Limb (tissue), 2 donors: Measurements from ENCODE around the gene C1QTNF12.

Experiments used
- DNase-seq, 2 donors: peaks; one replicate each; pipeline ENCODE4 v3.0.0-alpha.2; 2016; ENCODE audit errors: extremely low spot score in 2 of 2

C1QTNF12 gene

GRCh38 chr1:1229770-1230169, 16.8 kb downstream of the C1QTNF12 start:
- DNase-seq, result no peak

DNA sequence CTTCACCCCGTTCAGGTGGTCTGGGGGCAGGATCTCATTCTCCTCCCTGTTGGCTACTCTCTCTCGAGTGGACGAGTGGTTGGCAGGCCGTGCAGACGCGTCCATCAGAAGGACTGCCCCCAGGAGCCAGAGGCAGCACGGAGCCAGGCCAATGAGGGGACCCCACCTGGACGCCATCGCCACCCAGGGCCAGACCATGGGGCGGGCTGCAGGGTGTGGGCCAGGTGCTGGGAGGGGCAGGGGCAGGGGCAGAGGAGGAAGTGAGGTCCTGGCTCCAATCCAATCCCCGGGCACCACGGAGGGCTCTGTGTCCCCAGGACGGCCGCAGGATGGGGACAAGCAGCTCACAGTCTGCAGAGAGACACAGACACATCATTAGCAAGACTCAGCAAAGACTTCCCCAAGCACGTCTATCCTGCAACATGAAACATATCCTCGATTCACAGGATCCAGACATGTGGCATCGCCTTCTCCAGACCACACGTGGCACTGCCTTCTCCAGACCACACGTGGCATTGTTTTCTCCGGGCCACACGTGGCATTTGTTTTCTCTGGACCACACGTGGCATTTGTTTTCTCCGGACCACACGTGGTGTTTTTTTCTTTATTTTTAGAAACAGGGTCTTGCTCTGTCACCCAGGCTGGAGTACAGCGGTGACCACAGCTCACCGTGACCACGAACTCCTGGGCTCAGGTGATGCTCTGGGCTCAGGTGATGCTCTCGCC, 17.8 kb downstream of the C1QTNF12 start:
- DNase-seq, result no peak

DNA sequence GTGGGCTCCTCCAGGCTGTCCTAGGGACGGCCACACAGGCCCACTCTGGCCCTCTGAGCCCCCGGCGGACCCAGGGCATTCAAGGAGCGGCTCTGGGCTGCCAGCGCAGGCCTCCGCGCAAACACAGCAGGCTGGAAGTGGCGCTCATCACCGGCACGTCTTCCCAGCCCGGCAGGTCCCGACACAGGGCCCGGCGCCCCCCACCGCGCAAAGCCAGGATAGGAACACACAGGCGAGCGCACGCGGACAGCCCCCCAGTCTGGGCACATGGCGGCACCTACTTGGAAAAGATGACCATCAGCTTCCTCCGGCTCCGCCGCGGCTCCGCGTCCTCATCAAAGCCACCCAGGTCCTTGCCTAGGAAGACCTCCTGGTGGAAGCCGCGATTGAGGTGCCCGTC, 18.3 kb downstream of the C1QTNF12 start:
- no peak for DNase-seq

DNA sequence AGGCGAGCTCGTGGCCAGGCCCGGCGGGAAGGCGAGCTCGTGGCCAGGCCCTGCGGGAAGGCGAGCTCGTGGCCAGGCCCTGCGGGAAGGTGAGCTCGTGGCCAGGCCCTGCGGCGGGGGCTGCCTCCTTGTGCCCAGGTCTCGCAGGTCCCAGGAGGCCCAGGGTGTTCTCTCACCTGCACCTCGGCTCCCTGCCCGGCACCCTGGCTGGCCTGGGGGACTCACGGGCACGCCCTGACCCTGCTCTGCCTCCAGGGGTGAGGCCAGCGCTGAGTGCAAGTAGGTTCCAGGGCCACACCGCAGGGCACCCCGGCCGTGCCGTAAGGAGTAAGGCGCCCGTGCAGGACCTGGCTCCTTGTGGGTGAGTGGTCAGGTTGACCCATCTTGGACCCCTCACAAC, 19.1 kb downstream of the C1QTNF12 start:
- no peak for DNase-seq

DNA sequence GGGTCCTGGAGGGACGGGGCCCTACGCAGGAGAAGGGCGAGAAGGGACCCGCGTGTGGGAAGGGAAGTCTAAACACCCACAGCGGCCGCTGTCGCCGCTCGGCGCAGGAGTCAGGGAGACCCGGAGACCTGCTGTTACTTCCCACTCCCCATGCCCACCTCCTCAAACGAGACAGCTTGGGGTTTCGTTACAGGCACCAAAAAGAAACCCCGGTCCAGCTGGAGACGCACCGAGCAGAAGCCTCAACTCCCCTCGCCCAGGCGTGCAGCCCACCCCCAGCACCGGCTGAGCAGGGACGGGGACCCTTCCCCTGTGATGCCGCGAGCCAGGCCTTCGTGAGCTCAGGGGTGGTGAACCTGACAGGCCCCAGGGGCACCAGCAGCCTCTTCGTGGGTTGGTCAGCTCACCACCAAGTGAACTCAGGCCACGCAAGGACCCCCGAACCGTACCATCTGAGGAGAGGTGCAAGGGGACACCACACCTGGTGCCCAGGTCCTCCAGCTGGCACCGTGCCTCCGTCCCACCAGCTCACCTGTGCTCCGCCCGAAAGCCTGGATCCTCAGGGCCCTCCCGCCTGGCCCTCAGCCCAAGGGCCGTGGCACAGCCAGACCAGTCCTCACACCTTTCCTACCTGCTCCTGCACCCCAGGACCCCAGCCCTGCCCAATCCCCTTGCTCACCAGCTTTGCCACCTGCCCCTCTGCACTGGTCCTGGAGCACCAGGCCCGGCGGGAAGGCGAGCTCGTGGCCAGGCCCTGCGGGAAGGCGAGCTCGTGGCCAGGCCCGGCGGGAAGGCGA, 19.8 kb downstream of the C1QTNF12 start:
- no peak for DNase-seq

DNA sequence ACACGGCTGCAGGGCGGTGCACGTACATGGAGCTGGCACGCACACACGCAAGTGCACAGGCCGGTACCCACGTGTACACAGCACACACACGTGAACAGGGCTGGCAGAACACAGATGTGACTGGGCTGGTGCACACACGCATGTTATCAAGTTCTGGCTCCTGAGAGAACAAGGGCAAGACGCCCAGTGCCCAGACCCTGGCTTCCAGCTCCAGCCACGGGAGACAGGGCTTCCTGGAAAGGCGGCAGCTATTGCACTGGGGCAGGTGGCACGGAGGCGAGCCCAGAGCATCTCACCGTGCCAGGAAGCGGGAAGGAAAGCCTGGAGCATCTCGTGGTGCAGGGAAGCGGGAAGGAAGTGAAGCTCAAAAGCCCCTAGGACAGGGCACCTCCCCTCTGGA, 20.6 kb downstream of the C1QTNF12 start:
- DNase-seq, result no peak

- DNase-seq, result no peak
Observed at GRCh38 chr1:1225238-1225845, 21.2 kb downstream of the C1QTNF12 start.

GRCh38 chr1:1223891-1224290, 22.6 kb downstream of the C1QTNF12 start:
- DNase-seq, result no peak

DNA sequence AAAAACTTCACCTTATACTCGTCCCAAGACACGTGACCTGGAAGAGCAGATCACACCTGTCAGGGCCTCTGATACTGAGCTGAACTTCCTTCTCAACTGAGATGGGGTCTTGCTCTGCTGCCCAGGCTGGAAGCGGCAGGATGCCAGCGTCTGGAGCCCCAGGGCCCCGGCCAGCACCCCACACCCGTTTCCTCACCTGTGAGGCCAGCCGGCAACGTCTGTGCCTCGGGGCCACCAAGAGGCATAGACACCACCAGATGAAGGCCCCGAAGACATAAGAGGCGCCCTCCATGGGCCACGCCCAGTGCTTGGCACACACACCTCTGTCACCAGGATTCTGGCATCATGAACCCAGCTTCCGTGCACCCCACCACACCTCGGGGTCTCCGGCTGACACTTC, 23.2 kb downstream of the C1QTNF12 start:
- DNase-seq, result no peak

- no peak for DNase-seq
Observed at GRCh38 chr1:1222575-1223225, 23.8 kb downstream of the C1QTNF12 start.

- DNase-seq, result no peak
Observed at GRCh38 chr1:1221887-1222574, 24.5 kb downstream of the C1QTNF12 start.

- DNase-seq, result no peak
Observed at GRCh38 chr1:1220197-1220596, 26.3 kb downstream of the C1QTNF12 start.

- no peak for DNase-seq
Observed at GRCh38 chr1:1219341-1219740, 27.2 kb downstream of the C1QTNF12 start.

GRCh38 chr1:1218524-1219200, 27.9 kb downstream of the C1QTNF12 start:
- no peak for DNase-seq

- no peak for DNase-seq
Observed at GRCh38 chr1:1217621-1218523, 28.6 kb downstream of the C1QTNF12 start.

DNA sequence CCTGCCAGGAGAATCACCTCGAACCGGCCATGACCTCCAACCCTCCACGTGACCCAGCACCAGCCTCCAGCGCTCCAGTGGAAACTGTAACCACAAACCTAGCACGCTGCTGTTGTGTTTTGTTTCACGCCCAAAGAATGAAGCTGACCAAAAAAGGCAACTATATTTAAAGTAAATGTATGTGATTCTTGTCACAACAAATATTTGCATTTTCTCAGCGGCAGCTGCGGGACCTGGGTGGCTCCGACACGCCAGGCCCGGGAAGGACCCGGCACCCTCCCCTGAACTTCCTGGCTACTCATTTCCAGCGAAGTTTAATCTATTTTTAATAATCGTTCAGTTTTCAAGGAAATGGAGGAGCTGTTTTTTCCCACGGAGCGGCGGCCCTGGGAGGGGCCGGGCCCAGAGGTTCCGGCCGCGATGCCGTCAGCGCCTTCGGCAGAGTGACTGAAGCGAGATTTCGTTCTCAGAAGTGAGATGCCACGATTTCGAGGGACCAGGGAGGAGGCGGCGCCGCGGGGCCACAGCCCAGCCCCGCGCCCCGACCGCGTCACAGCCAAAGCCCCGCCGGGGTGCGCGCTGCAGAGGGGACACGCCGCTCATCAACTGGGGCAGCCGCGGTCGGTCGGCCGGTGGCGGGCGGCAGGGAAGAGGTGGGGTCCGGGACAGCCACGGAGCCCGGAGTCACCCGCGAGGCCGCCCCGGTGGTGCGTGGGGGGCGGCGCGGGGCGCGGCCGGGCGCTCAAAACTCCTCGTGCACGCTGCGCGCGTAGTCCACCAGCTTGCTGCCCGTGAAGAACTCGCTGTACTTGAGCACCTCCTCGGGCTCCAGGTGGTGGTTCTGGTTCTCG, 29.5 kb downstream of the C1QTNF12 start:
- DNase-seq, result no peak

DNA sequence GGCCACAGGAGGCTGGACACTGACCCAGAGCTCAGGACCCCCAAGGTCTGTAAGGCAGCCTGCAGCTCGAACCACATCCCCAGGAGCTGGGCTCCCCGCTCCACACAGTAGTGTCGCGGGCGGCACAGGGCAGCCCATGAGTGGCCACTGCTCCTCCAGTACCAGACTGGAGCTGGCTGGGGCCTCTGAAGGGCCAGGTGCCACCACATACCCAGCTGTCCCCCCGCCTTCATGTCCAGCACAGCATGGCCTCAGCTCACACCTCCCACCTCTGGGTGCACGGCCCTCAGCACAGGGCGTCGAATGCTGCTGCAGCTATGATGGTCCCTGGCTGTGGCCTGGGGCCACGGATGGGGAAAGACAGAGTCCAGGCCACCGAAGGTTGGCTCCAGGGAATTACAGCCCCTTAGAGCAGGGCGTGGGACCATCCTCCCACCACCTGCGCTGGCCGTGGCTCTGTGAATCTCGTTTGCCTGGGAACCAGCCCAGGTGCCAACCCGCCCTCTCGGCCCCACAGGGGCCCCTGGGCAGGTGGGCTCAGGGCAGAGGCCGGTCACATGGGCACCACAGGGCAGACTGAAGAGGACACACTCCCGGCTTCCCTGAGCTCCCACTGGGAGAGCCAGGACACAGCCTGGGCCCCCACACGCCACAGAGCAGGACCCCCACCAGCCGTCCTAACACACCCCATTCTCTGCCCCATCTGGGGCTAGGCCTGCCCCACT, 30.5 kb downstream of the C1QTNF12 start:
- no peak for DNase-seq

DNA sequence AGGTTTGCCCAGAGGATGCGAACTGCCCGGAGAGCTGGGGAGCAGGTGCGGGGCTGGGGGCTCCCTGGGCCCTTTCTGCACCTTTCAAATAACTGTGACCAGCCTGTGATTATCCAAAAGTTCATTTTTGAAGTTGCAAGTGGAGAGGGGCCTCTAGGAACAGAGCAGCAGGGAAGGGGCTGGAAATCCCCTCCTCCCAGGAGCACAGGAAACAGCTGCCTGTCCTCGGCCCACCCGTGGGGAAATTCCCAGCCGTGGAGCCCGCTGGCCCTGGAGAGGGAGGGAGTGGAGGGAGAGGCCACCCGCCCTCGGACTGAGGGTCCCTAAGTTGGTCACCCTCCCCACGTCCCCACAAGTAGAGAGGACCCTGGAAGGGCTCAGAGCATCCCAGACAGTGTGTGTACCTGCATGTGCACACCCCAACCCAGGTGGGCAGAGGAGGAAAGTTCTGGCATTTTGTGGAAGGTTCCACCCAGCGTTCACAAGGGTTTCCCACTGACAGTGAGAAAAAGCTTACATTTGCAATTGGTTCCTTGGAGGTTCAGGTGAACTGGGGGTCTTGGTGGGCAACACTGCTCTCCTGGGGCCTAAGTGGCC, 31.3 kb downstream of the C1QTNF12 start:
- no peak for DNase-seq
